KOPT-K1 (cell line): ENCODE measurements around the gene NRG2.

Experiments
- H3K27ac ChIP-seq: fragments of 200-600 bp; sonication (generic); 2 replicates; pipeline ENCODE4 v1.5.1; 2016; ENCODE audit warnings: antibody characterized with exemption, mild to moderate bottlenecking, low read depth, low read length; ENCODE audit not compliant: poor library complexity, severe bottlenecking
- H3K36me3 ChIP-seq: fragments of 200-600 bp; sonication (generic); 2 replicates; pipeline ENCODE4 v1.5.1; 2017; ENCODE audit warnings: antibody characterized with exemption, mild to moderate bottlenecking, low read length, moderate library complexity; ENCODE audit not compliant: insufficient read depth
- H3K9me3 ChIP-seq: fragments of 200-600 bp; sonication (generic); 2 replicates; pipeline ENCODE4 v1.5.1; 2017; ENCODE audit warnings: antibody characterized with exemption, low read length, mild to moderate bottlenecking; ENCODE audit not compliant: insufficient read depth, poor library complexity, severe bottlenecking

Gene NRG2

GRCh38 chr5:139861021-139861888, 181.8 kb downstream of the NRG2 start:
- Histone ChIP-seq H3K27ac (no peak overlapping the region), H3K36me3 (no peaks in the 10 kb centered on the region), H3K9me3 (no peaks in the 10 kb centered on the region)

GRCh38 chr5:139859013-139859412, 184.1 kb downstream of the NRG2 start:
- Histone ChIP-seq H3K9me3 (no peaks in the 10 kb centered on the region), H3K36me3 (no peaks in the 10 kb centered on the region), H3K27ac (no peak overlapping the region)

DNA sequence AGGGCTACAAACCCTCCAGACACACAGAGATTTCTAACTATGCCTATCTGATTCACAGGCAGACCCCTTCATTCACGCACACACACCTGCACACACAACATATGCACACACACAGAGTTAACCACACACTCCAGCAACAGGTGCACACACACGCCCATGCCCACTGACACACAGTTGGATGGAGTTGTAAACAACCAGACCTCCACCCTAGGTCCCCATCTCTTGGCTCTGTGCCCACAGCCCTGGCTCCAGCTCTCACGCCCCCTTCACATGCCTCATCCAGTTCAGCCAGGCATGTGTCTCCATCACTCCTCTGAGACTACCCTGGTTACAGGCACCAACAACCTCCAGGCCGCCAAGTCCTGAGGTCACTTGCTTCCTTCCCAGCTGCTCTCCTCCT, 186.4 kb downstream of the NRG2 start:
- no peak overlapping the region for H3K27ac ChIP-seq
- H3K36me3 ChIP-seq: no peaks in the 10 kb centered on the region
- H3K9me3 ChIP-seq: no peaks in the 10 kb centered on the region

GRCh38 chr5:139855946-139856540, 187.1 kb downstream of the NRG2 start:
- no peak overlapping the region for H3K27ac ChIP-seq
- no peaks in the 10 kb centered on the region for H3K9me3 ChIP-seq

GRCh38 chr5:139855451-139855850, 187.6 kb downstream of the NRG2 start:
- Histone ChIP-seq H3K9me3 (no peaks in the 10 kb centered on the region), H3K27ac (no peak overlapping the region), H3K36me3 (no peaks in the 10 kb centered on the region)

More at GRCh38 chr5:139855946-139856540, 187.1 kb downstream of the NRG2 start:
- H3K36me3 ChIP-seq: no peaks in the 10 kb centered on the region

DNA sequence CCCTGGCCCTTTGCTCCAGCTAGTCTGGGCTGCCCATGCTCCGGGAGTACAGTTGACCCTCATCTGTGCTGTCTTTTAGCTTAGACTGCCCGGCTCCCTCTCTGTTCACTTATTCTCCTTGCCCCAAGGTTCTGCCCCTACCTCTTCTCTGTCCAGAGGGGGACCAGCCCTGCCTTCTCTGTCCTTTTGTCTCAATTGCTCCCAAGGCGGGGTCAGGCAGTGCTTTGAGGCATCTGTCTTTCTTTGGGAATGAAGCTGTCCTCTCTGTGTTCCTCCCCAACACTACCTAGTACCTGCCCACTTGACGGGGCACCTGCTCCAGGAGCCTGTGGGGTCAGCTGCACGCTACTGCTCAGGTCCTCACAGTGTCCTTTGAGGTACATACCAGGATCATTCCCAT, 188.1 kb downstream of the NRG2 start:
- Histone ChIP-seq H3K9me3 (no peaks in the 10 kb centered on the region), H3K27ac (no peak overlapping the region), H3K36me3 (no peaks in the 10 kb centered on the region)

GRCh38 chr5:139854029-139854605, 189.0 kb downstream of the NRG2 start:
- Histone ChIP-seq H3K27ac (no peak overlapping the region), H3K9me3 (no peaks in the 10 kb centered on the region), H3K36me3 (no peaks in the 10 kb centered on the region)

DNA sequence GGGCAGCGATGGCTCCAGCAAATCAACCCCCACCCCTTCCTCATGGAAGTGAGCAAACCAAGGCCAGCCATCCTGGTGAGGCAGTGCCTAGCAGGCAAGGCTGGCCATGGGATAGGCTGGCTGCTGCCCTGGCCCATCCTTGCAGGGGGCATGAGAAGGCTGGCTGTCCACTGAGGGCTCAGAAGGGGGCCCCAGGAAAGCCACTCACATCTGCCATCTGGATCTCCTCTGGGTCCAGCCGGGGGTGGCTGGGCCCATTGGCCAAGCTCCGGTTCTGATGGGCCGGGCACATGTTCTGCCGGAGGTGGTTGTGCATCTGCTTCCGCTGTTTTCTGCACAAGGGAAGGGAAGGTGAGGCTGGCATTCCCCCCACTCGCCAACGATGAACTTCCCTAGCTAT, 190.4 kb downstream of the NRG2 start:
- Histone ChIP-seq H3K9me3 (no peaks in the 10 kb centered on the region), H3K27ac (no peak overlapping the region), H3K36me3 (no peaks in the 10 kb centered on the region)

DNA sequence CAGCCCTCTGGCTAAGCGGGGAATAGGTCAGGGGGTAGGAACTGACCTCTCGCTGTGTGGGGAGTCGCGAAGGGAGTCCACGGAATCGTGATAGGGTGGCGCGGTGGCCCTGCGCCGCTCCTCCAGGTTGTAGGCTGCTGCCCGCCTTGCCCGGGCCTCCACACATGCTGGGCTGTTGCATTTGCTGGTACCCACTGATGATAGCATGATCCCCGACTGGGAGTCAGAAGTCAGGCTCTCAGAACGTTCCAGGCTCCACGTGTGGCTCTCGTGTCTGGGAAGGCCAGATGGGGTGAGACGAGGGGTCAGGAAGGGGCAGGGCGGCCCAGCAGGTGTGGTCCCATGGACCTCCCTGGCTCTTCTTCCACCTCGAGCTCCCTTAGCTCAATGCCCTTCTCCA, 191.5 kb downstream of the NRG2 start:
- Histone ChIP-seq H3K27ac (no peak overlapping the region), H3K9me3 (no peaks in the 10 kb centered on the region), H3K36me3 (no peaks in the 10 kb centered on the region)

DNA sequence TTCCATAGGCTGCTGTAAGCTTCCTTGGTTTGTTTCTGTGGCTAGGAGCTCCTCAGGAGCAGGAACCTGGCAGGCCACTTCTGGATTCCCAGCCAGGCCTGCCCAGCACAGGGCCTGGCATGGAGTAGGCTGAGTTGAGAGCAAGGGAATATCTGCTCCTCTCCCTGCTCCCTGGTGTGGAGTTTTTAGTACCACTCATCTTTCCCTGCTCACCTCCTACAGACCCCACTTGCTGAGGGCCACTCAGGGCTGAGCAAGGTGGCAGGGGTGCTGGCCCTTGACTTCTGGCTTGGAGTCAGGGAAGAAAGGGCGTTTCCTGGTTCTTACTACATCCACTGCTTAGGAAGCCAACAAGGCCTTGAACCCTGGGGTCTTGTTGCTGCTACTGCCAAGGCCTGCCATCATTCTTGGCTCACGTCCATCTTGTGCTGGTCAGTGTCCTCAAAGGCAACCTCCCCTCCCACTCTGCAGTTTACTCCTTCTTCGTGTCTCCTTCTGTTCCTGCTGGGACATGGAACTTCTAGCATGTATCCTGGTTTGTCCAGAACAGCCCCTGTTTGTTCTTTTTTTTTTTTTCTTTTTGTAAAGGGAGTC, 192.6 kb downstream of the NRG2 start:
- no peak overlapping the region for H3K27ac ChIP-seq
- no peaks in the 10 kb centered on the region for H3K36me3 ChIP-seq
- H3K9me3 ChIP-seq: no peaks in the 10 kb centered on the region

- Histone ChIP-seq H3K9me3 (no peaks in the 10 kb centered on the region), H3K36me3 (no peaks in the 10 kb centered on the region), H3K27ac (no peak overlapping the region)
Measured at GRCh38 chr5:139849942-139850341, 193.2 kb downstream of the NRG2 start.

DNA sequence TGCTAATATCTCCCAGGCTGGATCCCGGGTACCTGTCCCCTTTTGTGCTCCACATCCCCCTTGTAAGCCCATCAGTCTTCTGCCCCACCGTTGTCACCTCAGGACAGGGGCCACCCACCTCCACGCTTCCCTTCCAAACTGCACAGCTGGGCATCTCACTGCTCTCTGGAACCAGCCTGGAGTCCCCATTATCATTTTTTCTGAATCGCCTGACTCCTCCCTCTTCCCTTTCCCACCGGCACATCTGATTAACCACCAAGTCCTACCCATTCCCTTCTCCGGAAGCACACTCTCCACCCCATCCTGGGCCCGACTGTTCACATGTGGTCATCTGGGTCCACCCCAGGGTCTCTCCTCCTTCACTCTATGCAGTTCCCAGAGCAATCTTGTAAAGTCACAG, 193.6 kb downstream of the NRG2 start:
- H3K36me3 ChIP-seq: no peaks in the 10 kb centered on the region
- H3K9me3 ChIP-seq: no peaks in the 10 kb centered on the region
- no peak overlapping the region for H3K27ac ChIP-seq

GRCh38 chr5:139848508-139849100, 194.5 kb downstream of the NRG2 start:
- Histone ChIP-seq H3K9me3 (no peaks in the 10 kb centered on the region), H3K36me3 (no peaks in the 10 kb centered on the region), H3K27ac (no peak overlapping the region)

- Histone ChIP-seq H3K36me3 (no peaks in the 10 kb centered on the region), H3K9me3 (no peaks in the 10 kb centered on the region), H3K27ac (no peak overlapping the region)
Measured at GRCh38 chr5:139847790-139848507, 195.2 kb downstream of the NRG2 start.
